Body of pancreas (tissue), 4 donors: ENCODE results near the gene KIZ.

Source experiments
- POLR2A ChIP-seq, 3 donors: fragments of 450-650 bp; IDR thresholded peaks; one replicate each; pipeline ENCODE4 v1.6.1; 2016; ENCODE audit warnings: antibody characterized with exemption in 3 of 3, mild to moderate bottlenecking in 2 of 3
- TF ChIP-seq, protein P1 (sequence below), 7 experiments: fragments of 450-650 bp in 4 of 7; fragments of 200-600 bp in 3 of 7; sonication (generic) in 3 of 7; IDR thresholded peaks; one replicate each; pipeline ENCODE4 v1.5.1; 2016 to 2019; ENCODE audit warnings: antibody characterized with exemption in 7 of 7

DNA sequence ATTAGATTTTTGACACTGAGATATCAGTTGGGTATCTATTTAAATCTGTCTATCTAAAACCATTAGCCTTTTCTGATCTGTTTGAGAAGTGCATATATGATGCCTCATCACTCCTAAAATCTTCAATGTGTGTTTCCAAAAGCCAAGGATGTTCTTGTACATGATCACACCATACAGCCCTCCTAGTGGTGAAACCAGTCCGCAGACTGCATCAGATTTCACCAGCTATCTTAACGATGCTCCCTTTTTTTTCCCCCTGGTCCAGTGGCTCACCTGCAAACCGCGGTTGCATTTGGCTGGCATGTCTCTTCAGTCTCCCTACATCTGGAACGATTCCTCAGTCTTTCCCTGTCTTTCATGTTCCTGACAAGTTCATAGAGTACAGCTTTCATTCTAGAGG is 4.0 kb downstream of the KIZ start:
- TF ChIP-seq, protein P1, sequence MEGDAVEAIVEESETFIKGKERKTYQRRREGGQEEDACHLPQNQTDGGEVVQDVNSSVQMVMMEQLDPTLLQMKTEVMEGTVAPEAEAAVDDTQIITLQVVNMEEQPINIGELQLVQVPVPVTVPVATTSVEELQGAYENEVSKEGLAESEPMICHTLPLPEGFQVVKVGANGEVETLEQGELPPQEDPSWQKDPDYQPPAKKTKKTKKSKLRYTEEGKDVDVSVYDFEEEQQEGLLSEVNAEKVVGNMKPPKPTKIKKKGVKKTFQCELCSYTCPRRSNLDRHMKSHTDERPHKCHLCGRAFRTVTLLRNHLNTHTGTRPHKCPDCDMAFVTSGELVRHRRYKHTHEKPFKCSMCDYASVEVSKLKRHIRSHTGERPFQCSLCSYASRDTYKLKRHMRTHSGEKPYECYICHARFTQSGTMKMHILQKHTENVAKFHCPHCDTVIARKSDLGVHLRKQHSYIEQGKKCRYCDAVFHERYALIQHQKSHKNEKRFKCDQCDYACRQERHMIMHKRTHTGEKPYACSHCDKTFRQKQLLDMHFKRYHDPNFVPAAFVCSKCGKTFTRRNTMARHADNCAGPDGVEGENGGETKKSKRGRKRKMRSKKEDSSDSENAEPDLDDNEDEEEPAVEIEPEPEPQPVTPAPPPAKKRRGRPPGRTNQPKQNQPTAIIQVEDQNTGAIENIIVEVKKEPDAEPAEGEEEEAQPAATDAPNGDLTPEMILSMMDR (IDR thresholded peaks at IDR 0.05), result no peak
- no peak for TF ChIP-seq POLR2A (IDR thresholded peaks at IDR 0.05)
